GM23248 (cell line): Measurements from ENCODE around the gene MESD.

Experiments used
- EZH2 ChIP-seq: fragments of 200-600 bp; sonication (generic); IDR thresholded peaks from 2 replicates; pipeline ENCODE4 v1.6.1; 2018; ENCODE audit warnings: antibody characterized with exemption, mild to moderate bottlenecking; ENCODE audit not compliant: insufficient read depth, poor library complexity, severe bottlenecking
- EZH2phosphoT487 ChIP-seq: fragments of 200-600 bp; sonication (generic); IDR thresholded peaks from 2 replicates; pipeline ENCODE4 v1.6.1; 2018; ENCODE audit warnings: antibody characterized with exemption, moderate library complexity, mild to moderate bottlenecking, low read depth; ENCODE audit not compliant: insufficient read depth

DNA sequence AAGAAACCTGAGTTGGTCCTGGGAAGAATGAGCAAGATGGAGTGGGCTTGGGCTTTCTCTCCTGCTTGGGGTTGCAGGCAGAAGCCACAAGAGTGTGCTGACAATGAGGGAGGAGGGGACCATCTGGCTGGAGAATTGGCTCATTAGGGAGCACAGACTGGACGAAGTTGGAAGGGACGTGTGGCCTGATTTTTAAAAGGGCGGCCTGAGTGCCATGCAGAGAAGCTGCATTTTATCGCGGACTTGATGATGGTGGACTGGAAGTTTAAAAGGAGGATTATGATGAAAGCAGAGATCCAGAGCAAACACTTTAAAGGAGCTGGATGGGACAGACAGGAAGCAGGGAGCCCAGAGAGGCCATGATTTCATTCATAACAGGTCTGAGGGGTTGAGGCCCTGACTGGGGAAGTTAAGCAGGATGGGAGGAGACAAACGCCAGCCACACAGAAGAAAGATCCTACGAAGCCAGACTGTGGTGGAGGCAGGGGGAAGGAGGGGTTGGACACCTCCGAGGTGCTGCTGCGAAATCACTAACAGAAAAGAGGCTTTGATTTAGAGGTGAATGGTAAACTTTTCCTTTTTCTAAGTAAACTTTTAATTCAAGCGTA, 34.8 kb upstream of the MESD start:
- no peak for TF ChIP-seq EZH2phosphoT487
- TF ChIP-seq EZH2: no peak
